ENCODE data around the gene CNTNAP2.

DNA sequence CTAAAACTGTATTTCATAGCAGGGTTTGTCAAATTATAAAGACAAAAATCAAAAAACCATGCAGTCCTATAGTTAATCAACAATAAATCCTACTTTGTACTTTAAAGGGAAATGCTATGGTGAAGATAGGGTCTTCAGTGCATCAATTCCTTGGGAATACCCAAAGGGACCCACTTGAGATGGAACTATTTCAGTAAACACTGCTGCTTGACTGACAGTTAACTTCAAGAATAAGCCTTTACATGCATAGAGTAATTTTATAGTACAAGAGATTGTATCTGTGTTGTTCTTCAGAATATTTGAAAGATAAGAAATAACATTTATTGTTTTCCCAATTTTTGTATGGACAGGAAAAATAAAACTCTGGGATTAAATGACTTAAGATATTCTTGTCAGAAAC, 1179.6 kb downstream of the CNTNAP2 start:
- TF ChIP-seq FOXK2 (IDR thresholded peaks at IDR 0.05) (no peak), SP1 (IDR thresholded peaks at IDR 0.05) (no peak), CTBP1 (IDR thresholded peaks at IDR 0.05; ENCODE audit: borderline replicate concordance) (no peak), FOXA1 (IDR thresholded peaks at IDR 0.05) (no peak), TARDBP (IDR thresholded peaks at IDR 0.05) (no peak), ELF4 (IDR thresholded peaks at IDR 0.05) (no peak), SUZ12 (IDR thresholded peaks at IDR 0.05) (no peak), BHLHE40 (IDR thresholded peaks at IDR 0.05; ENCODE audit: borderline replicate concordance) (no peak), FOXM1 (IDR thresholded peaks at IDR 0.05; ENCODE audit: borderline replicate concordance) (no peak), ZNF384 (IDR thresholded peaks at IDR 0.05) (no peak), L3MBTL2 (conservative IDR thresholded peaks at IDR 0.05) (no peak), ARNT (IDR thresholded peaks at IDR 0.05) (no peak)
